HepG2 (cell line): Measurements from ENCODE around the gene B3GNT9. TPM values are rescaled to one million over a fixed set of nuclear protein-coding genes. Genes with fewer than 3 reads are reported as not detected.

Source experiments
- CSRNP2 ChIP-seq: sonication (generic); formaldehyde crosslinking; conservative IDR thresholded peaks from 2 replicates; pipeline ENCODE4 v1.8.0; 2022; ENCODE audit warnings: low read depth, missing genetic modification reagents
- DDIT3 ChIP-seq: sonication (generic); formaldehyde crosslinking; IDR thresholded peaks from 2 replicates; pipeline ENCODE4 v1.4.0; 2020; ENCODE audit warnings: mild to moderate bottlenecking, missing genetic modification reagents
- FOXC1 ChIP-seq: sonication (generic); formaldehyde crosslinking; IDR thresholded peaks from 2 replicates; pipeline ENCODE4 v1.8.0; 2022; ENCODE audit warnings: mild to moderate bottlenecking, missing genetic modification reagents, borderline replicate concordance
- GLMP ChIP-seq: sonication (generic); formaldehyde crosslinking; IDR thresholded peaks from 2 replicates; pipeline ENCODE4 v1.9.0; 2021; ENCODE audit warnings: missing genetic modification reagents, mild to moderate bottlenecking, borderline replicate concordance
- GTF2F1 ChIP-seq: fragments of 150-350 bp; IDR thresholded peaks from 2 replicates; pipeline ENCODE4 v1.6.1; 2014; ENCODE audit warnings: low read length
- NCOR1 ChIP-seq: fragments of 200-600 bp; sonication (generic); IDR thresholded peaks from 2 replicates; pipeline ENCODE4 v1.7.0; 2017; ENCODE audit warnings: antibody characterized with exemption, low read length, borderline replicate concordance
- PITX1 ChIP-seq: sonication (generic); formaldehyde crosslinking; IDR thresholded peaks from 2 replicates; pipeline ENCODE4 v1.5.1; 2020; ENCODE audit warnings: mild to moderate bottlenecking, missing genetic modification reagents
- RFXAP ChIP-seq: sonication (generic); formaldehyde crosslinking; IDR thresholded peaks from 2 replicates; pipeline ENCODE4 v1.4.0; 2020; ENCODE audit warnings: missing genetic modification reagents, borderline replicate concordance
- RNF2 ChIP-seq: fragments of 450-650 bp; conservative IDR thresholded peaks from 2 replicates; pipeline ENCODE4 v1.6.1; 2016; ENCODE audit warnings: low read depth
- RNF219 ChIP-seq: sonication (generic); formaldehyde crosslinking; IDR thresholded peaks from 2 replicates; pipeline ENCODE4 v1.5.0; 2020; ENCODE audit warnings: mild to moderate bottlenecking, missing genetic modification reagents
- SIX1 ChIP-seq: sonication (generic); formaldehyde crosslinking; IDR thresholded peaks from 2 replicates; pipeline ENCODE4 v1.4.0; 2020; ENCODE audit warnings: missing genetic modification reagents, borderline replicate concordance
- SOX5 ChIP-seq: IDR thresholded peaks from 2 replicates; pipeline ENCODE4 v1.6.1; 2016; ENCODE audit warnings: borderline replicate concordance
- SP4 ChIP-seq: sonication (generic); formaldehyde crosslinking; IDR thresholded peaks from 2 replicates; pipeline ENCODE4 v1.8.1; 2023; ENCODE audit warnings: mild to moderate bottlenecking, missing genetic modification reagents
- TP53 ChIP-seq: sonication (generic); formaldehyde crosslinking; conservative IDR thresholded peaks from 2 replicates; pipeline ENCODE4 v1.4.0; 2020; ENCODE audit warnings: missing genetic modification reagents
- ZNF20 ChIP-seq: sonication (generic); formaldehyde crosslinking; IDR thresholded peaks from 2 replicates; pipeline ENCODE4 v1.4.0; 2020; ENCODE audit warnings: mild to moderate bottlenecking, moderate library complexity, missing genetic modification reagents
- ZNF362 ChIP-seq: sonication (generic); formaldehyde crosslinking; IDR thresholded peaks from 2 replicates; pipeline ENCODE4 v1.4.0; 2020; ENCODE audit warnings: missing genetic modification reagents, mild to moderate bottlenecking, borderline replicate concordance
- ZNF367 ChIP-seq: sonication (generic); formaldehyde crosslinking; IDR thresholded peaks from 2 replicates; pipeline ENCODE4 v1.4.0; 2020; ENCODE audit warnings: missing genetic modification reagents, borderline replicate concordance
- ZNF382 ChIP-seq: sonication (generic); formaldehyde crosslinking; IDR thresholded peaks from 2 replicates; pipeline ENCODE4 v1.5.0; 2020; ENCODE audit warnings: missing genetic modification reagents, mild to moderate bottlenecking, borderline replicate concordance
- ZNF44 ChIP-seq: sonication (generic); formaldehyde crosslinking; IDR thresholded peaks from 2 replicates; pipeline ENCODE4 v1.5.1; 2020; ENCODE audit warnings: mild to moderate bottlenecking, missing genetic modification reagents
- ZNF543 ChIP-seq: sonication (generic); formaldehyde crosslinking; IDR thresholded peaks from 2 replicates; pipeline ENCODE4 v1.4.0; 2020; ENCODE audit warnings: mild to moderate bottlenecking, missing genetic modification reagents
- ZNF800 ChIP-seq: sonication (generic); formaldehyde crosslinking; IDR thresholded peaks from 2 replicates; pipeline ENCODE4 v1.4.0; 2020; ENCODE audit warnings: missing genetic modification reagents
- polyA plus RNA-seq, 8 experiments: library from polyadenylated mRNA; depleted of rRNA in 3 of 8; stranded (reverse) in 7 of 8; unstranded in 1 of 8; fragments of >200 nt; fragmentation: Illumina TruSeq in 4 of 8; extraction: Trizol in 4 of 8; gene quantifications; 2 replicates each; pipeline versions ENCODE4 v1.2.1 to v1.2.3, GENCODE V29; 2011 to 2016; ENCODE audit warnings: low read depth in 4 of 8, missing spikeins in 1 of 8, mixed read lengths in 1 of 8; ENCODE audit not compliant: insufficient read depth in 1 of 8
- total RNA-seq, 5 experiments: library from RNA; depleted of rRNA; stranded (reverse); fragments of >200 nt; fragmentation: Illumina TruSeq; extraction: Trizol; gene quantifications; 2 replicates each; pipeline ENCODE4 v1.2.3, GENCODE V29; 2016; ENCODE audit warnings: low read depth in 1 of 5

Gene B3GNT9
- total and polyA plus RNA-seq, 2 of the 13 experiments (the other 11 are each of a cell fraction or from before 2014, with no cell fraction given) = 1.5 to 3.1 TPM

- TF ChIP-seq GLMP (CRISPR knock-in tag) = no peak
- peak; percentile 51; the same call in 1 of the 2 replicates for TF ChIP-seq NCOR1
- no peak for TF ChIP-seq PITX1 (CRISPR knock-in tag)
- no peak for TF ChIP-seq RNF219 (CRISPR knock-in tag)
- TF ChIP-seq CSRNP2 (CRISPR knock-in tag) = no peak
- peak; percentile 92 for TF ChIP-seq ZNF800
- no peak for TF ChIP-seq GTF2F1
- TF ChIP-seq FOXC1 (CRISPR knock-in tag) = peak; percentile 21
- no peak for TF ChIP-seq ZNF382 (CRISPR knock-in tag)
- no peak for TF ChIP-seq SIX1 (CRISPR knock-in tag)
- peak; percentile 78 for TF ChIP-seq SOX5 (CRISPR knock-in tag)
- TF ChIP-seq TP53 (CRISPR knock-in tag) = no peak; the same call in 1 of the 2 replicates
- peak; percentile 99 for TF ChIP-seq SP4
- peak; percentile 80; the same call in 1 of the 2 replicates for TF ChIP-seq ZNF44 (CRISPR knock-in tag)
- TF ChIP-seq ZNF362 = 0 out of 2 replicates have a peak, but pooled peaks have one; percentile 42
- no peak for TF ChIP-seq ZNF20 (CRISPR knock-in tag)
- peak; percentile 76; the same call in 1 of the 2 replicates for TF ChIP-seq ZNF543
- TF ChIP-seq RNF2 = 0 out of 2 replicates have a peak, but pooled peaks have one; percentile 47
- no peak for TF ChIP-seq ZNF367 (CRISPR knock-in tag)
- TF ChIP-seq RFXAP (CRISPR knock-in tag) = peak; percentile 63; the same call in 1 of the 2 replicates
- no peak for TF ChIP-seq DDIT3 (CRISPR knock-in tag)
Measured at GRCh38 chr16:67183627-67184452, 33.0 kb upstream of the B3GNT9 start, which contains the start of gene MATCAP1 (continued).
